ENCODE measurements around the gene OR10X1. TPM values are rescaled to one million over a fixed set of nuclear protein-coding genes. Genes with fewer than 3 reads are reported as not detected.

Gene OR10X1
- total and polyA plus RNA-seq, 2 donors (not counting 1 experiment from before 2014, with no cell fraction given): not detected

GRCh38 chr1:158570480-158570879, 9.2 kb downstream of the OR10X1 start, which contains the start of gene OR6P1:
Gene OR6P1, minus strand, starts transcription at chr1:158570580. Its CDS starts 6,976 bp downstream, at chr1:158563604.
- H3K79me2 ChIP-seq (ENCODE audit: control insufficient read depth, insufficient read depth, low read length): no peaks in the 10 kb centered on the region
- DNase-seq (no peak), ATAC-seq (ENCODE audit: low read depth) (no peak)
- H3K9ac ChIP-seq (ENCODE audit: low read length): no peak within 1 kb of the TSS
- H4K20me1 ChIP-seq (ENCODE audit: control insufficient read depth, insufficient read depth, low read length, poor library complexity, severe bottlenecking): no peaks in the 10 kb centered on the region
- H3K27ac Mint-ChIP-seq: no peak within 1 kb of the TSS
- no peaks in the 10 kb centered on the region for H3K4me1 Mint-ChIP-seq
- H3K4me3 ChIP-seq (ENCODE audit: control extremely low read depth in 1 of 5, extremely low read depth in 1 of 5, insufficient read depth in 1 of 5, low read depth in 2 of 5, low read length in 4 of 5): no peak within 1 kb of the TSS
- H3K36me3 ChIP-seq (replicated peaks in 1 of 2; ENCODE audit: control extremely low read depth in 1 of 2, control insufficient read depth in 1 of 2, extremely low read depth in 1 of 2, insufficient read depth in 2 of 2, low read length in 1 of 2): no peaks in the 10 kb centered on the region
- no peak within 1 kb of the TSS for H3K4me3 Mint-ChIP-seq
- no peaks in the 10 kb centered on the region for H3K27me3 ChIP-seq (replicated peaks in 1 of 4; ENCODE audit: control extremely low read depth in 1 of 4, control insufficient read depth in 3 of 4, insufficient read depth in 4 of 4, low read length in 3 of 4)
- TF ChIP-seq EZH2 (IDR thresholded peaks at IDR 0.05; ENCODE audit: borderline replicate concordance, insufficient read depth, low read depth, low read length, poor library complexity, severe bottlenecking): no peak
- TF ChIP-seq, protein P1, sequence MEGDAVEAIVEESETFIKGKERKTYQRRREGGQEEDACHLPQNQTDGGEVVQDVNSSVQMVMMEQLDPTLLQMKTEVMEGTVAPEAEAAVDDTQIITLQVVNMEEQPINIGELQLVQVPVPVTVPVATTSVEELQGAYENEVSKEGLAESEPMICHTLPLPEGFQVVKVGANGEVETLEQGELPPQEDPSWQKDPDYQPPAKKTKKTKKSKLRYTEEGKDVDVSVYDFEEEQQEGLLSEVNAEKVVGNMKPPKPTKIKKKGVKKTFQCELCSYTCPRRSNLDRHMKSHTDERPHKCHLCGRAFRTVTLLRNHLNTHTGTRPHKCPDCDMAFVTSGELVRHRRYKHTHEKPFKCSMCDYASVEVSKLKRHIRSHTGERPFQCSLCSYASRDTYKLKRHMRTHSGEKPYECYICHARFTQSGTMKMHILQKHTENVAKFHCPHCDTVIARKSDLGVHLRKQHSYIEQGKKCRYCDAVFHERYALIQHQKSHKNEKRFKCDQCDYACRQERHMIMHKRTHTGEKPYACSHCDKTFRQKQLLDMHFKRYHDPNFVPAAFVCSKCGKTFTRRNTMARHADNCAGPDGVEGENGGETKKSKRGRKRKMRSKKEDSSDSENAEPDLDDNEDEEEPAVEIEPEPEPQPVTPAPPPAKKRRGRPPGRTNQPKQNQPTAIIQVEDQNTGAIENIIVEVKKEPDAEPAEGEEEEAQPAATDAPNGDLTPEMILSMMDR (IDR thresholded peaks at IDR 0.05): no peak
- H3K27me3 Mint-ChIP-seq: peaks cover 15% of the 10 kb centered on the region
- H3K27ac ChIP-seq (ENCODE audit: low read length in 2 of 2): no peak within 1 kb of the TSS
- intact Hi-C loops (cut with micrococcal nuclease): no loop called here
- no peak within 1 kb of the TSS for H2AFZ ChIP-seq (ENCODE audit: insufficient read depth, low read depth, low read length, poor library complexity, severe bottlenecking)
- ChIA-PET POLR2A (no interaction called here), CTCF (no interaction called here)
- H3K9me3 Mint-ChIP-seq (ENCODE audit: insufficient read depth): peaks cover 3% of the 10 kb centered on the region
- no peak within 1 kb of the TSS for H3K4me2 ChIP-seq (replicated peaks; ENCODE audit: low read depth, low read length, poor library complexity, severe bottlenecking)
- H3K4me1 ChIP-seq (ENCODE audit: control insufficient read depth in 2 of 2, insufficient read depth in 2 of 2, low read length in 2 of 2): no peaks in the 10 kb centered on the region
- H3K9me3 ChIP-seq (ENCODE audit: control extremely low read depth in 1 of 3, control insufficient read depth in 2 of 3, insufficient read depth in 1 of 3, low read length in 2 of 3): no peaks in the 10 kb centered on the region
- WGBS (ENCODE audit: insufficient coverage): 60% methylated on average over 2 of the region's 3 CpGs

GRCh38 chr1:158564608-158565007, 15.1 kb downstream of the OR10X1 start:
- TF ChIP-seq EZH2 (IDR thresholded peaks at IDR 0.05; ENCODE audit: borderline replicate concordance, insufficient read depth, low read depth, low read length, poor library complexity, severe bottlenecking): no peak
- TF ChIP-seq, protein P1 (IDR thresholded peaks at IDR 0.05): no peak
- Histone ChIP-seq H3K27ac (ENCODE audit: low read length in 2 of 2) (peak overlapping the region in 1 of 2 donors; percentile 2), H3K4me1 (ENCODE audit: control insufficient read depth in 2 of 2, insufficient read depth in 2 of 2, low read length in 2 of 2) (peaks cover 9 to 14% of the 10 kb centered on the region in 2 donors), H3K36me3 (replicated peaks in 1 of 2; ENCODE audit: control extremely low read depth in 1 of 2, control insufficient read depth in 1 of 2, extremely low read depth in 1 of 2, insufficient read depth in 2 of 2, low read length in 1 of 2) (no peaks in the 10 kb centered on the region), H3K9me3 (ENCODE audit: control extremely low read depth in 1 of 3, control insufficient read depth in 2 of 3, insufficient read depth in 1 of 3, low read length in 2 of 3) (peaks cover 0 to 4% (median 0%) of the 10 kb centered on the region in 3 donors), H3K27me3 (replicated peaks in 1 of 4; ENCODE audit: control extremely low read depth in 1 of 4, control insufficient read depth in 3 of 4, insufficient read depth in 4 of 4, low read length in 3 of 4) (peaks cover 0 to 4% (median 0%) of the 10 kb centered on the region in 4 experiments), H3K4me2 (replicated peaks; ENCODE audit: low read depth, low read length, poor library complexity, severe bottlenecking) (peak overlapping the region; percentile 50), H3K4me3 (ENCODE audit: control extremely low read depth in 1 of 5, extremely low read depth in 1 of 5, insufficient read depth in 1 of 5, low read depth in 2 of 5, low read length in 4 of 5) (peak overlapping the region in 1 of 5 experiments; percentile 9), H3K79me2 (ENCODE audit: control insufficient read depth, insufficient read depth, low read length) (no peaks in the 10 kb centered on the region), H4K20me1 (ENCODE audit: control insufficient read depth, insufficient read depth, low read length, poor library complexity, severe bottlenecking) (no peaks in the 10 kb centered on the region), H3K9ac (ENCODE audit: low read length) (no peak overlapping the region), H2AFZ (ENCODE audit: insufficient read depth, low read depth, low read length, poor library complexity, severe bottlenecking) (peak overlapping the region; percentile 27)
- intact Hi-C loops (cut with micrococcal nuclease): no loop called here
- no peak for ATAC-seq (ENCODE audit: low read depth)
- H3K4me1 Mint-ChIP-seq: peaks cover 15% of the 10 kb centered on the region
- no CpG with 5 or more reads among the region's 2 CpGs for WGBS (ENCODE audit: insufficient coverage)
- ChIA-PET CTCF (no interaction called here), POLR2A (no interaction called here)
- H3K27me3 Mint-ChIP-seq: peaks cover 9% of the 10 kb centered on the region
- H3K9me3 Mint-ChIP-seq (ENCODE audit: insufficient read depth): peaks cover 3% of the 10 kb centered on the region
- H3K27ac Mint-ChIP-seq: no peak overlapping the region
- no peak overlapping the region for H3K4me3 Mint-ChIP-seq
- peak; percentile 33 for DNase-seq

Measured in B cell (primary cell).